GM12878 (cell line): ENCODE measurements around the gene ZNF813. TPM values are rescaled to one million over a fixed set of nuclear protein-coding genes. Genes with fewer than 3 reads are reported as not detected.
"Not testable (repeated sequence)": the region's sequence is repeated elsewhere in the genome, so short reads cannot be mapped to it uniquely, and the experiment has no call there.

Source experiments
- ATAC-seq: fragments of 200-7000 bp; cut with Tn5 transposase; 3 replicates; pipeline ENCODE4 v1.9.1; 2020; ENCODE audit warnings: mild to moderate bottlenecking, moderate library complexity
- BruUV-seq: library from RNA; stranded (reverse); fragments of 400-500 nt; replicated peaks from 2 replicates; lab custom pipeline; 2021; lab: Mats Ljungman, UMichigan
- CTCF ChIA-PET: fragments of 300-600 bp; sonication (Branson Sonifier 250); formaldehyde crosslinking; extraction: SDS; loops from one replicate; lab custom pipeline; 2021; ENCODE audit warnings: inconsistent platforms; lab: Yijun Ruan, JAX
- POLR2A ChIA-PET: fragments of 350-600 bp; formaldehyde crosslinking; extraction: SDS; loops from one replicate; lab custom pipeline; 2021; ENCODE audit warnings: inconsistent platforms; lab: Charles Lee
- RAD21 ChIA-PET: fragments of 300-600 bp; sonication (Branson Sonifier 250); formaldehyde crosslinking; loops from one replicate; lab custom pipeline; 2023; ENCODE audit warnings: antibody characterized with exemption; ENCODE audit not compliant: unreplicated experiment; lab: Charles Lee
- SMC1A ChIA-PET: fragments of 300-600 bp; sonication (Branson Sonifier 250); formaldehyde crosslinking; loops from one replicate; lab custom pipeline; 2023; ENCODE audit not compliant: unreplicated experiment, uncharacterized antibody; lab: Charles Lee
- DNase-seq: peaks from one replicate; pipeline ENCODE4 v3.0.0-alpha.2; 2011; ENCODE audit warnings: low read depth, low spot score
- FAIRE-seq: peaks from 3 replicates; lab custom pipeline; 2011; peaks lifted over from hg19 to GRCh38; lab: Jason Lieb, UNC
- H2AFZ ChIP-seq: 2 replicates; pipeline ENCODE4 v1.6.0; 2011; ENCODE audit warnings: low read depth, low read length, control low read depth; ENCODE audit not compliant: control insufficient read depth
- H3K27ac ChIP-seq: 2 replicates; pipeline ENCODE4 v1.5.1; 2011; ENCODE audit warnings: control low read depth; ENCODE audit not compliant: control insufficient read depth, insufficient read depth
- H3K27me3 ChIP-seq, 2 experiments: replicated peaks in 1 of 2; 2 replicates each; pipeline versions ENCODE4 v1.6.0 to v1.6.1; 2011; ENCODE audit warnings: low read length in 1 of 2; ENCODE audit not compliant: control insufficient read depth in 2 of 2, insufficient read depth in 2 of 2
- H3K36me3 ChIP-seq, 2 experiments: 2 replicates each; pipeline ENCODE4 v1.5.1; 2011; ENCODE audit warnings: low read length in 1 of 2; ENCODE audit not compliant: control insufficient read depth in 2 of 2, insufficient read depth in 2 of 2
- H3K4me1 ChIP-seq: 2 replicates; pipeline ENCODE4 v1.6.1; 2011; ENCODE audit warnings: mild to moderate bottlenecking, low read length, moderate library complexity, mixed read lengths; ENCODE audit not compliant: control insufficient read depth, insufficient read depth
- H3K4me2 ChIP-seq: 2 replicates; pipeline ENCODE4 v1.6.0; 2011; ENCODE audit warnings: control low read depth; ENCODE audit not compliant: control insufficient read depth, insufficient read depth
- H3K4me3 ChIP-seq: fragments of 200-600 bp; sonication (generic); 2 replicates; pipeline ENCODE4 v1.5.1; 2016
- H3K79me2 ChIP-seq: 2 replicates; pipeline ENCODE4 v1.6.0; 2011; ENCODE audit warnings: low read length; ENCODE audit not compliant: control insufficient read depth, insufficient read depth
- H3K9ac ChIP-seq: 2 replicates; pipeline ENCODE4 v1.8.0; 2011; ENCODE audit warnings: low read length, control low read depth, mixed read lengths; ENCODE audit not compliant: control insufficient read depth, insufficient read depth
- H3K9me3 ChIP-seq: replicated peaks from 3 replicates; pipeline ENCODE4 v1.5.1; 2011; ENCODE audit warnings: mild to moderate bottlenecking, low read length; ENCODE audit not compliant: control insufficient read depth, insufficient read depth
- H4K20me1 ChIP-seq: 2 replicates; pipeline ENCODE4 v1.6.0; 2011; ENCODE audit not compliant: control insufficient read depth, insufficient read depth
- CTCF ChIP-seq, 3 experiments: IDR thresholded peaks in 2 of 3; conservative IDR thresholded peaks in 1 of 3; 2 replicates each; pipeline ENCODE4 v1.5.1; 2011; ENCODE audit warnings: low read depth in 3 of 3, low read length in 3 of 3, mild to moderate bottlenecking in 3 of 3, control low read depth in 2 of 3, moderate library complexity in 2 of 3, inconsistent platforms in 1 of 3, mixed read lengths in 1 of 3; ENCODE audit not compliant: control insufficient read depth in 2 of 3, insufficient read depth in 1 of 3; ENCODE audit errors: extremely low read depth in 1 of 3
- KDM1A ChIP-seq: fragments of 200-600 bp; sonication (generic); IDR thresholded peaks from 2 replicates; pipeline ENCODE4 v1.6.1; 2016; ENCODE audit warnings: borderline replicate concordance
- MEF2B ChIP-seq: fragments of 450-650 bp; IDR thresholded peaks from 2 replicates; pipeline ENCODE4 v1.6.1; 2018; ENCODE audit warnings: mild to moderate bottlenecking, moderate library complexity; ENCODE audit not compliant: partially characterized antibody, poor library complexity, severe bottlenecking
- MYC ChIP-seq: IDR thresholded peaks from 2 replicates; pipeline ENCODE4 v1.6.1; 2011; ENCODE audit warnings: mild to moderate bottlenecking, low read length, moderate library complexity, inconsistent platforms; ENCODE audit not compliant: insufficient read depth, insufficient replicate concordance, insufficient read length, severe bottlenecking
- TCF7 ChIP-seq: IDR thresholded peaks from 2 replicates; pipeline ENCODE4 v1.6.1; 2014; ENCODE audit warnings: antibody characterized with exemption, borderline replicate concordance
- WGBS: methylation state at CpG from one replicate; pipeline ENCODE4 v1.1.6; 2016; ENCODE audit warnings: low lambda C conversion rate; ENCODE audit not compliant: insufficient replicate concordance, insufficient coverage; ENCODE audit errors: missing lambda C conversion rate; 5-methylcytosine and 5-hydroxymethylcytosine counted together
- in situ Hi-C: fragments of 300-500 bp; cut with MboI; formaldehyde crosslinking; loops from 9 replicates; pipeline ENCODE4 v1.14.3; 2018; ENCODE audit warnings: mixed read lengths
- intact Hi-C: fragments of 100-400 bp; cut with micrococcal nuclease; formaldehyde crosslinking; loops from one replicate; pipeline ENCODE4 v1.14.2; 2022; ENCODE audit not compliant: unreplicated experiment
- polyA plus RNA-seq, 11 experiments: library from polyadenylated mRNA; depleted of rRNA in 4 of 11; unstranded in 6 of 11; stranded (reverse) in 5 of 11; fragments of >200 nt; fragmentation: Nextera tagmentation in 4 of 11; fragmentation: Illumina TruSeq in 1 of 11; extraction: Ambion mirVana in 4 of 11; extraction: Trizol in 1 of 11; gene quantifications; 1 replicate in 1 of 11; 2 replicates in 10 of 11; pipeline versions ENCODE4 v1.2.1 to v1.2.3, GENCODE V29; 2011 to 2016; ENCODE audit warnings: inconsistent platforms in 2 of 11, missing spikeins in 2 of 11, low read depth in 1 of 11
- total RNA-seq, 4 experiments: library from RNA; depleted of rRNA in 3 of 4; stranded (reverse); fragments of >200 nt in 3 of 4; fragmentation: Illumina TruSeq in 1 of 4; extraction: Trizol in 1 of 4; gene quantifications; 2 replicates each; pipeline versions ENCODE4 v1.2.1 to v1.2.3, GENCODE V29; 2013 to 2021
- TF ChIP-seq, protein P1 (sequence below): fragments of 450-650 bp; formaldehyde crosslinking; IDR thresholded peaks from 2 replicates; pipeline ENCODE4 v1.4.0; 2022; ENCODE audit warnings: mild to moderate bottlenecking, moderate library complexity
- TF ChIP-seq, protein P2 (sequence below): fragments of 450-650 bp; IDR thresholded peaks from 2 replicates; pipeline ENCODE4 v1.6.1; 2016; ENCODE audit warnings: mild to moderate bottlenecking, moderate library complexity, borderline replicate concordance

The ZNF813 gene
- total and polyA plus RNA-seq, 10 of the 15 experiments (the other 5 are each of a cell fraction or from before 2014, with no cell fraction given), result 0.27 to 4.8 (median 2.6) TPM

GRCh38 chr19:53504365-53504703 lies 36.8 kb downstream of the ZNF813 start:
- DNase-seq, FAIRE-seq, H4K20me1 ChIP-seq, H3K27ac ChIP-seq, H3K9ac ChIP-seq, POLR2A ChIA-PET, H3K4me3 ChIP-seq, intact Hi-C loops, RAD21 ChIA-PET, ATAC-seq, H3K4me2 ChIP-seq, H3K79me2 ChIP-seq, CTCF ChIA-PET, BruUV-seq, H3K27me3 ChIP-seq, H3K4me1 ChIP-seq, H3K9me3 ChIP-seq, H3K36me3 ChIP-seq, H2AFZ ChIP-seq, in situ Hi-C loops, SMC1A ChIA-PET: not testable (repeated sequence)
- WGBS, result 50% methylated on average over 13 of the region's 13 CpGs

- no peak overlapping the region for H2AFZ ChIP-seq
- no peaks in the 10 kb centered on the region for H3K27me3 ChIP-seq
- RAD21 ChIA-PET, result no interaction called here
- WGBS, result 44% methylated on average over 7 of the region's 7 CpGs
- DNase-seq, result no peak
- BruUV-seq, result no TSS peak
- H3K27ac ChIP-seq, result no peak overlapping the region
- H3K79me2 ChIP-seq, result no peaks in the 10 kb centered on the region
- H3K4me3 ChIP-seq, result no peak overlapping the region
- H3K4me2 ChIP-seq, result no peak overlapping the region
- H3K36me3 ChIP-seq, result no peaks in the 10 kb centered on the region
- no peaks in the 10 kb centered on the region for H4K20me1 ChIP-seq
- in situ Hi-C loops (no loop called here), intact Hi-C loops (no loop called here)
- H3K4me1 ChIP-seq, result no peaks in the 10 kb centered on the region
- POLR2A ChIA-PET, result no interaction called here
- no peak overlapping the region for H3K9ac ChIP-seq
- FAIRE-seq, result no peak
- CTCF ChIA-PET, result interaction anchor here (1.0 kb wide), 1 partner anchor 83 kb away, joined by 3 read pairs; no protein-coding TSS in a partner anchor
- no peak for ATAC-seq
- H3K9me3 ChIP-seq, result no peaks in the 10 kb centered on the region; the same call in 2 of the 3 replicates
- SMC1A ChIA-PET, result no interaction called here
- no peak for TF ChIP-seq TCF7
- TF ChIP-seq, protein P1, sequence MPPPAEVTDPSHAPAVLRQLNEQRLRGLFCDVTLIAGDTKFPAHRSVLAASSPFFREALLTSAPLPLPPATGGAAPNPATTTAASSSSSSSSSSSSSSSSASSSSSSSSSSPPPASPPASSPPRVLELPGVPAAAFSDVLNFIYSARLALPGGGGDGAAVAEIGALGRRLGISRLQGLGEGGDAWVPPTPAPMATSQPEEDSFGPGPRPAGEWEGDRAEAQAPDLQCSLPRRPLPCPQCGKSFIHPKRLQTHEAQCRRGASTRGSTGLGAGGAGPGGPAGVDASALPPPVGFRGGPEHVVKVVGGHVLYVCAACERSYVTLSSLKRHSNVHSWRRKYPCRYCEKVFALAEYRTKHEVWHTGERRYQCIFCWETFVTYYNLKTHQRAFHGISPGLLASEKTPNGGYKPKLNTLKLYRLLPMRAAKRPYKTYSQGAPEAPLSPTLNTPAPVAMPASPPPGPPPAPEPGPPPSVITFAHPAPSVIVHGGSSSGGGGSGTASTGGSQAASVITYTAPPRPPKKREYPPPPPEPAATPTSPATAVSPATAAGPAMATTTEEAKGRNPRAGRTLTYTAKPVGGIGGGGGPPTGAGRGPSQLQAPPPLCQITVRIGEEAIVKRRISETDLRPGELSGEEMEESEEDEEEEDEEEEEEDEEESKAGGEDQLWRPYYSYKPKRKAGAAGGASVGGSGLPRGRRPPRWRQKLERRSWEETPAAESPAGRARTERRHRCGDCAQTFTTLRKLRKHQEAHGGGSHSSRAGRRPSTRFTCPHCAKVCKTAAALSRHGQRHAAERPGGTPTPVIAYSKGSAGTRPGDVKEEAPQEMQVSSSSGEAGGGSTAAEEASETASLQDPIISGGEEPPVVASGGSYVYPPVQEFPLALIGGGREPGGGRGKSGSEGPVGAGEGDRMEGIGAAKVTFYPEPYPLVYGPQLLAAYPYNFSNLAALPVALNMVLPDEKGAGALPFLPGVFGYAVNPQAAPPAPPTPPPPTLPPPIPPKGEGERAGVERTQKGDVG, result no peak
- TF ChIP-seq, protein P2, sequence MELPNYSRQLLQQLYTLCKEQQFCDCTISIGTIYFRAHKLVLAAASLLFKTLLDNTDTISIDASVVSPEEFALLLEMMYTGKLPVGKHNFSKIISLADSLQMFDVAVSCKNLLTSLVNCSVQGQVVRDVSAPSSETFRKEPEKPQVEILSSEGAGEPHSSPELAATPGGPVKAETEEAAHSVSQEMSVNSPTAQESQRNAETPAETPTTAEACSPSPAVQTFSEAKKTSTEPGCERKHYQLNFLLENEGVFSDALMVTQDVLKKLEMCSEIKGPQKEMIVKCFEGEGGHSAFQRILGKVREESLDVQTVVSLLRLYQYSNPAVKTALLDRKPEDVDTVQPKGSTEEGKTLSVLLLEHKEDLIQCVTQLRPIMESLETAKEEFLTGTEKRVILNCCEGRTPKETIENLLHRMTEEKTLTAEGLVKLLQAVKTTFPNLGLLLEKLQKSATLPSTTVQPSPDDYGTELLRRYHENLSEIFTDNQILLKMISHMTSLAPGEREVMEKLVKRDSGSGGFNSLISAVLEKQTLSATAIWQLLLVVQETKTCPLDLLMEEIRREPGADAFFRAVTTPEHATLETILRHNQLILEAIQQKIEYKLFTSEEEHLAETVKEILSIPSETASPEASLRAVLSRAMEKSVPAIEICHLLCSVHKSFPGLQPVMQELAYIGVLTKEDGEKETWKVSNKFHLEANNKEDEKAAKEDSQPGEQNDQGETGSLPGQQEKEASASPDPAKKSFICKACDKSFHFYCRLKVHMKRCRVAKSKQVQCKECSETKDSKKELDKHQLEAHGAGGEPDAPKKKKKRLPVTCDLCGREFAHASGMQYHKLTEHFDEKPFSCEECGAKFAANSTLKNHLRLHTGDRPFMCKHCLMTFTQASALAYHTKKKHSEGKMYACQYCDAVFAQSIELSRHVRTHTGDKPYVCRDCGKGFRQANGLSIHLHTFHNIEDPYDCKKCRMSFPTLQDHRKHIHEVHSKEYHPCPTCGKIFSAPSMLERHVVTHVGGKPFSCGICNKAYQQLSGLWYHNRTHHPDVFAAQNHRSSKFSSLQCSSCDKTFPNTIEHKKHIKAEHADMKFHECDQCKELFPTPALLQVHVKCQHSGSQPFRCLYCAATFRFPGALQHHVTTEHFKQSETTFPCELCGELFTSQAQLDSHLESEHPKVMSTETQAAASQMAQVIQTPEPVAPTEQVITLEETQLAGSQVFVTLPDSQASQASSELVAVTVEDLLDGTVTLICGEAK, result no peak
- TF ChIP-seq MYC, result no peak
- no peak for TF ChIP-seq CTCF (IDR thresholded peaks at IDR 0.05 in 2 of 3, conservative IDR thresholded peaks at IDR 0.05 in 1 of 3; ENCODE audit: control insufficient read depth in 2 of 3, extremely low read depth in 1 of 3, insufficient read depth in 1 of 3, low read depth in 3 of 3, low read length in 3 of 3)
- TF ChIP-seq KDM1A, result no peak
- TF ChIP-seq MEF2B, result no peak
These were observed 37.4 kb downstream of the ZNF813 start for GRCh38 chr19:53504885-53505284.
